Measurements from ENCODE around the gene LYPLAL1. TPM values are rescaled to one million over a fixed set of nuclear protein-coding genes. Genes with fewer than 3 reads are reported as not detected.
"Not testable (repeated sequence)": the region's sequence is repeated elsewhere in the genome, so short reads cannot be mapped to it uniquely, and the experiment has no call there.

Gene LYPLAL1
- total and polyA plus RNA-seq, 2 of the 4 experiments (the other 2 are of a cell fraction), result 4.8 to 7.5 TPM

DNA sequence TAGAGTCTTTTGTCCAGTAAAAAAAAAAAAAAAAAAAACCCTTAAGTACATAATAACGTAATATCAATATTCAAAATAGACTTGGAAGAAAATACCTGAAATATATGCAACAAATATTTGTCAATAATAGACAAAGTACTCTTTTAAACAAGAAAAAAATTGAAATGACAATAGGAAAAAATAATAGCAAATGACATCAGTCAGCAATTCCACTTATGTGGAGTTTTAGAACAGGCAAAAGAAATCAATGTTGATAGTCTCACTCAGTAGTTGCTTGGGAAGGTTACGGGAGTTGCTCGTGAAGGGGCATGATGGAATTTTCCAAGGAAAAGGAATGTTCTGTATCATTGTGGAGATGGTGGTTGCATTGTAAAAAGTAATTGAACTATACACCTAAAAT is 16.9 kb downstream of the LYPLAL1 start:
- no peak overlapping the region for H4K91ac ChIP-seq (ENCODE audit: insufficient read depth, low read depth, low read length)
- no peak overlapping the region for H3K23ac ChIP-seq (ENCODE audit: low read depth, low read length)
- H3K36me3 ChIP-seq (ENCODE audit: control insufficient read depth, insufficient read depth, low read length), result 0 out of 2 replicates have a peak, but pooled peaks cover 1% of the 10 kb centered on the region
- H3K9ac ChIP-seq (ENCODE audit: low read depth, low read length), result no peak overlapping the region
- no CpG with 5 or more reads among the region's 3 CpGs for WGBS, 2 experiments (ENCODE audit: extremely low coverage in 2 of 2, insufficient read length in 1 of 2)
- ATAC-seq (ENCODE audit: low read depth) (no peak), DNase-seq (no peak)
- H2BK5ac ChIP-seq (ENCODE audit: low read depth, low read length, poor library complexity, severe bottlenecking), result no peak overlapping the region
- H3K27ac ChIP-seq (ENCODE audit: insufficient read depth, low read length), result no peak overlapping the region
- no peaks in the 10 kb centered on the region for H3K27me3 ChIP-seq (ENCODE audit: control insufficient read depth, insufficient read depth, low read length)
- in situ Hi-C loops (cut with MboI; ENCODE audit: low sequenced_read_pairs), result no loop called here
- no peaks in the 10 kb centered on the region for H3K9me1 ChIP-seq (ENCODE audit: insufficient read depth, low read length)
- no peak overlapping the region for H2BK120ac ChIP-seq (ENCODE audit: low read depth, low read length)
- no peak overlapping the region for H3K4ac ChIP-seq (ENCODE audit: low read depth, low read length)
- H3K14ac ChIP-seq (replicated peaks; ENCODE audit: low read depth, low read length), result no peak overlapping the region
- no peak overlapping the region for H4K5ac ChIP-seq (ENCODE audit: low read depth, low read length)
- H4K8ac ChIP-seq (ENCODE audit: low read depth in 2 of 2, low read length in 2 of 2), result no peak overlapping the region
- H2BK15ac ChIP-seq (ENCODE audit: low read depth, low read length), result no peak overlapping the region
- H3K56ac ChIP-seq (ENCODE audit: extremely low read depth, insufficient read depth, low read length), result no peak overlapping the region
- dilution Hi-C loops (cut with HindIII; ENCODE audit: low sequenced_read_pairs, unreplicated experiment), result no loop called here
- H3K18ac ChIP-seq (ENCODE audit: low read depth, low read length), result no peak overlapping the region
- CTCF ChIA-PET, result no interaction called here
- peaks cover 5% of the 10 kb centered on the region for H3K4me1 ChIP-seq (ENCODE audit: control insufficient read depth, insufficient read depth, low read length)
- H3K4me2 ChIP-seq (ENCODE audit: low read depth, low read length), result no peak overlapping the region
- H3K4me3 ChIP-seq (ENCODE audit: insufficient read depth, low read depth, low read length), result no peak overlapping the region
- H4K20me1 ChIP-seq (ENCODE audit: insufficient read depth, low read length), result no peaks in the 10 kb centered on the region
- BruUV-seq (replicated peaks), result no TSS peak
- no peaks in the 10 kb centered on the region for H3K9me3 ChIP-seq (ENCODE audit: control insufficient read depth, insufficient read depth, low read length)
- no peak overlapping the region for H2BK20ac ChIP-seq (ENCODE audit: low read depth, low read length)
- no peak overlapping the region for H2AK5ac ChIP-seq (ENCODE audit: low read depth, low read length)
- no peak overlapping the region for H2AK9ac ChIP-seq (replicated peaks; ENCODE audit: low read depth, low read length, poor library complexity)
- TF ChIP-seq, protein P1, sequence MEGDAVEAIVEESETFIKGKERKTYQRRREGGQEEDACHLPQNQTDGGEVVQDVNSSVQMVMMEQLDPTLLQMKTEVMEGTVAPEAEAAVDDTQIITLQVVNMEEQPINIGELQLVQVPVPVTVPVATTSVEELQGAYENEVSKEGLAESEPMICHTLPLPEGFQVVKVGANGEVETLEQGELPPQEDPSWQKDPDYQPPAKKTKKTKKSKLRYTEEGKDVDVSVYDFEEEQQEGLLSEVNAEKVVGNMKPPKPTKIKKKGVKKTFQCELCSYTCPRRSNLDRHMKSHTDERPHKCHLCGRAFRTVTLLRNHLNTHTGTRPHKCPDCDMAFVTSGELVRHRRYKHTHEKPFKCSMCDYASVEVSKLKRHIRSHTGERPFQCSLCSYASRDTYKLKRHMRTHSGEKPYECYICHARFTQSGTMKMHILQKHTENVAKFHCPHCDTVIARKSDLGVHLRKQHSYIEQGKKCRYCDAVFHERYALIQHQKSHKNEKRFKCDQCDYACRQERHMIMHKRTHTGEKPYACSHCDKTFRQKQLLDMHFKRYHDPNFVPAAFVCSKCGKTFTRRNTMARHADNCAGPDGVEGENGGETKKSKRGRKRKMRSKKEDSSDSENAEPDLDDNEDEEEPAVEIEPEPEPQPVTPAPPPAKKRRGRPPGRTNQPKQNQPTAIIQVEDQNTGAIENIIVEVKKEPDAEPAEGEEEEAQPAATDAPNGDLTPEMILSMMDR (conservative IDR thresholded peaks at IDR 0.05; ENCODE audit: low read depth, low read length), result no peak
- TF ChIP-seq FOS (IDR thresholded peaks at IDR 0.05; ENCODE audit: low read depth, low read length) (no peak), RAD21 (IDR thresholded peaks at IDR 0.05; ENCODE audit: low read length) (no peak), RFX5 (IDR thresholded peaks at IDR 0.05; ENCODE audit: low read depth, low read length) (no peak), CEBPB (IDR thresholded peaks at IDR 0.05; ENCODE audit: low read depth, low read length) (no peak), MAFK (IDR thresholded peaks at IDR 0.05; ENCODE audit: low read depth, low read length) (0 out of 2 replicates have a peak, but pooled peaks have one; percentile 31)
- TF ChIP-seq, protein P2, sequence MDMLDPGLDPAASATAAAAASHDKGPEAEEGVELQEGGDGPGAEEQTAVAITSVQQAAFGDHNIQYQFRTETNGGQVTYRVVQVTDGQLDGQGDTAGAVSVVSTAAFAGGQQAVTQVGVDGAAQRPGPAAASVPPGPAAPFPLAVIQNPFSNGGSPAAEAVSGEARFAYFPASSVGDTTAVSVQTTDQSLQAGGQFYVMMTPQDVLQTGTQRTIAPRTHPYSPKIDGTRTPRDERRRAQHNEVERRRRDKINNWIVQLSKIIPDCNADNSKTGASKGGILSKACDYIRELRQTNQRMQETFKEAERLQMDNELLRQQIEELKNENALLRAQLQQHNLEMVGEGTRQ (IDR thresholded peaks at IDR 0.05; ENCODE audit: low read depth, low read length), result no peak
- H3K79me1 ChIP-seq (ENCODE audit: low read depth in 1 of 2, low read length in 2 of 2), result peaks cover 9 to 13% of the 10 kb centered on the region in 2 experiments; a peak in 3 of 4 replicates
- intact Hi-C loops (cut with micrococcal nuclease), result no loop called here
- H2AFZ ChIP-seq (replicated peaks; ENCODE audit: low read length, poor library complexity), result no peak overlapping the region
- POLR2A ChIA-PET (ENCODE audit: unreplicated experiment), result no interaction called here

DNA sequence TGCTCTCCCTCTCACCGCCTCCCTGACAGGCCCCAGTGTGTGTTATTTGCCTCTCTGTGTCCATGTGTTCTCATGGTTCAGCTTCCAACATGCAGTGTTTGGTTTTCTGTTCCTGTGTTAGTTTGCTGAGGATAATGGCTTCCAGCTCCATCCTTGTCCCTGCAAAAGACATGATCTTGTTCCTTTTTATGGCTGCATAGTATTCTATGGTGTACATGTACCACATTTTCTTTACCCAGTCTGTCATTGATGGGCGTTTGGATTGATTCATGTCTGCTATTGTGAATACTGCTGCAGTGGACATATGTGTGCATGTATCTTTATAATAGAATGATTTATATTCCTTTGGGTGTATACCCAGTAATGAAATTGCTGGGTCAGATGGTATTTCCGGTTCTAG is 22.2 kb downstream of the LYPLAL1 start:
- DNase-seq; H3K23ac ChIP-seq (ENCODE audit: low read depth, low read length); intact Hi-C loops (cut with micrococcal nuclease); H2AK5ac ChIP-seq (ENCODE audit: low read depth, low read length); H3K9me3 ChIP-seq (ENCODE audit: control insufficient read depth, insufficient read depth, low read length); H3K18ac ChIP-seq (ENCODE audit: low read depth, low read length); H2AFZ ChIP-seq (replicated peaks; ENCODE audit: low read length, poor library complexity); H3K9ac ChIP-seq (ENCODE audit: low read depth, low read length); in situ Hi-C loops (cut with MboI; ENCODE audit: low sequenced_read_pairs); H3K56ac ChIP-seq (ENCODE audit: extremely low read depth, insufficient read depth, low read length); H3K27me3 ChIP-seq (ENCODE audit: control insufficient read depth, insufficient read depth, low read length); H3K79me1 ChIP-seq (ENCODE audit: low read depth in 1 of 2, low read length in 2 of 2); BruUV-seq (replicated peaks); H2AK9ac ChIP-seq (replicated peaks; ENCODE audit: low read depth, low read length, poor library complexity); H4K20me1 ChIP-seq (ENCODE audit: insufficient read depth, low read length); H3K9me1 ChIP-seq (ENCODE audit: insufficient read depth, low read length); H3K36me3 ChIP-seq (ENCODE audit: control insufficient read depth, insufficient read depth, low read length); H4K91ac ChIP-seq (ENCODE audit: insufficient read depth, low read depth, low read length); H4K8ac ChIP-seq (ENCODE audit: low read depth in 2 of 2, low read length in 2 of 2); H3K4me1 ChIP-seq (ENCODE audit: control insufficient read depth, insufficient read depth, low read length); dilution Hi-C loops (cut with HindIII; ENCODE audit: low sequenced_read_pairs, unreplicated experiment); H3K4me3 ChIP-seq (ENCODE audit: insufficient read depth, low read depth, low read length); H2BK15ac ChIP-seq (ENCODE audit: low read depth, low read length); H3K14ac ChIP-seq (replicated peaks; ENCODE audit: low read depth, low read length); H3K4ac ChIP-seq (ENCODE audit: low read depth, low read length); ATAC-seq (ENCODE audit: low read depth); H2BK5ac ChIP-seq (ENCODE audit: low read depth, low read length, poor library complexity, severe bottlenecking); H2BK120ac ChIP-seq (ENCODE audit: low read depth, low read length); H2BK20ac ChIP-seq (ENCODE audit: low read depth, low read length); H4K5ac ChIP-seq (ENCODE audit: low read depth, low read length); H3K27ac ChIP-seq (ENCODE audit: insufficient read depth, low read length); POLR2A ChIA-PET (ENCODE audit: unreplicated experiment); H3K4me2 ChIP-seq (ENCODE audit: low read depth, low read length): not testable (repeated sequence)
- WGBS, 2 experiments (ENCODE audit: extremely low coverage in 2 of 2, insufficient read length in 1 of 2), result no CpG with 5 or more reads among the region's 3 CpGs
- CTCF ChIA-PET, result interaction anchor here (1.4 kb wide), 1 partner anchor 13 kb away, joined by 4 read pairs; no protein-coding TSS in a partner anchor

All from IMR-90 (cell line).